Glutamatergic neuron (in vitro differentiated cells): ENCODE measurements around the gene PKP4. TPM values are rescaled to one million over a fixed set of nuclear protein-coding genes. Genes with fewer than 3 reads are reported as not detected.

Source experiments
- DNase-seq: peaks from one replicate; pipeline ENCODE4 v3.0.0; 2022
- H3K27ac Mint-ChIP-seq: one replicate; pipeline ENCODE4 v1.8.0; 2020; ENCODE audit warnings: mild to moderate bottlenecking, mixed read lengths, inconsistent platforms; ENCODE audit not compliant: unreplicated experiment
- H3K27me3 Mint-ChIP-seq: one replicate; pipeline ENCODE4 v1.8.0; 2020; ENCODE audit warnings: mild to moderate bottlenecking, moderate library complexity, mixed read lengths, inconsistent platforms; ENCODE audit not compliant: unreplicated experiment
- H3K36me3 Mint-ChIP-seq: one replicate; pipeline ENCODE4 v1.8.0; 2020; ENCODE audit warnings: mild to moderate bottlenecking, mixed read lengths, inconsistent platforms; ENCODE audit not compliant: unreplicated experiment
- H3K4me1 Mint-ChIP-seq: one replicate; pipeline ENCODE4 v1.8.0; 2020; ENCODE audit warnings: mild to moderate bottlenecking, low read depth, mixed read lengths, inconsistent platforms; ENCODE audit not compliant: unreplicated experiment
- H3K4me3 Mint-ChIP-seq: one replicate; pipeline ENCODE4 v1.8.0; 2020; ENCODE audit warnings: mild to moderate bottlenecking, mixed read lengths, inconsistent platforms; ENCODE audit not compliant: unreplicated experiment
- H3K9me3 Mint-ChIP-seq: one replicate; pipeline ENCODE4 v1.8.0; 2020; ENCODE audit warnings: mild to moderate bottlenecking, moderate library complexity, mixed read lengths, inconsistent platforms; ENCODE audit not compliant: unreplicated experiment
- total RNA-seq: library from RNA; stranded (reverse); fragmentation: NEBNext Ultra II Directional; extraction: Animal tissue kit (Norgen Biotek cat#: 25700); gene quantifications from one replicate; pipeline ENCODE4 v1.2.1, GENCODE V29; 2021; ENCODE audit not compliant: unreplicated experiment
- TF ChIP-seq, protein P1 (sequence below): fragments of 200-600 bp; sonication (generic); IDR thresholded peaks from one replicate; pipeline ENCODE4 v1.5.0; 2021; ENCODE audit not compliant: partially characterized antibody, unreplicated experiment

Gene PKP4
- total RNA-seq, 1 donor from 2014 or later, result 25.0 TPM

DNA sequence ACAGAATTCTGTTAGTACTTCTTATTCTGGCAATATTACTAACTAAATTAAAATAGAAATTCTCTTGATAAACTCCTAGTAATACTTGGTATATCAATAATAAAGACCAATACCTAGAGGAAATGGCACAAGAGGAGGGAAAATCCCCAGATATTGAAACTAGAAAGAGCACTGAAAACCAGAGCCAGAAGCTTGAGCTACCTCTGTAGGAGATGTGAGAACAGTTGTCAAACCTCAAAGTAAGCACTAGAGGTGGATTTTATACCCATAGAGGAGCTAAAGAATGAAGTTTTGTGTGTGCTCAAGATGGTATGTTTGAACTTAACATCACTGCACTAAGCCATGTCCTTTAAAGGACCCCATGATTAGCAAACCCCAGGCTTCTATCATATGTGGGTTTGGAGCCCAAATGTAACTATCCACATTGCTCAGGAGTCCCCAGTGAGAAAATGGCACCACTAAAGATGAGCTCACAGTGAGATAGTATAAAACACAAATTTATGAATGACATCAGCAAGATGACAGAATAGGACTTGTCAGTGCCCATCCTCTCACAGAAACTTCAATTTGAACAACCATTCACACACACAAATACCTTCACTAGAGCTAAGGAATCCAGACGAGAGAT lies 122.1 kb downstream of the PKP4 start:
- Mint-ChIP-seq H3K27me3 (no peaks in the 10 kb centered on the region), H3K4me3 (no peak overlapping the region), H3K27ac (no peak overlapping the region), H3K36me3 (no peaks in the 10 kb centered on the region), H3K9me3 (no peaks in the 10 kb centered on the region), H3K4me1 (no peaks in the 10 kb centered on the region)
- DNase-seq, result no peak
- TF ChIP-seq, protein P1, sequence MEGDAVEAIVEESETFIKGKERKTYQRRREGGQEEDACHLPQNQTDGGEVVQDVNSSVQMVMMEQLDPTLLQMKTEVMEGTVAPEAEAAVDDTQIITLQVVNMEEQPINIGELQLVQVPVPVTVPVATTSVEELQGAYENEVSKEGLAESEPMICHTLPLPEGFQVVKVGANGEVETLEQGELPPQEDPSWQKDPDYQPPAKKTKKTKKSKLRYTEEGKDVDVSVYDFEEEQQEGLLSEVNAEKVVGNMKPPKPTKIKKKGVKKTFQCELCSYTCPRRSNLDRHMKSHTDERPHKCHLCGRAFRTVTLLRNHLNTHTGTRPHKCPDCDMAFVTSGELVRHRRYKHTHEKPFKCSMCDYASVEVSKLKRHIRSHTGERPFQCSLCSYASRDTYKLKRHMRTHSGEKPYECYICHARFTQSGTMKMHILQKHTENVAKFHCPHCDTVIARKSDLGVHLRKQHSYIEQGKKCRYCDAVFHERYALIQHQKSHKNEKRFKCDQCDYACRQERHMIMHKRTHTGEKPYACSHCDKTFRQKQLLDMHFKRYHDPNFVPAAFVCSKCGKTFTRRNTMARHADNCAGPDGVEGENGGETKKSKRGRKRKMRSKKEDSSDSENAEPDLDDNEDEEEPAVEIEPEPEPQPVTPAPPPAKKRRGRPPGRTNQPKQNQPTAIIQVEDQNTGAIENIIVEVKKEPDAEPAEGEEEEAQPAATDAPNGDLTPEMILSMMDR, result no peak

DNA sequence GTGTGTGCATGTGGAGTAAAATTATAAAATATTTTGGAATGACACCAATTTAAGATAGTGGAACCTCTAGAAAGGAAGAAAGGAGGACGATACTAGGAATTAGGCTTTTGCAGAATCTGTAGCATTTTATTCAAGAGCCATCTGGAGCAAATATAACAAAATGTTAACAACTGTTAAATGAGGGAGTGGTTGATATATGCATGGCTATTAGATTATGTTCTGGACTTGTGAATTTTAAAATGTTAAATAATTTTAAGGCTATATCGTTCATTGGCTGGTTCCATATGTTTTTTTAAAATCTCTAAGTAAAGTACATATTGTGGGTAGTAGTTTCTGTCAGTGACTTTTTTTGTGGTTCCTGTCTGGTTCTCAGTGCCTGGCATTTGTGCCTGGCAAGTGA lies 123.2 kb downstream of the PKP4 start:
- no peak for DNase-seq
- Mint-ChIP-seq H3K36me3 (no peaks in the 10 kb centered on the region), H3K4me1 (no peaks in the 10 kb centered on the region), H3K4me3 (no peak overlapping the region), H3K27ac (no peak overlapping the region), H3K27me3 (no peaks in the 10 kb centered on the region), H3K9me3 (no peaks in the 10 kb centered on the region)
- TF ChIP-seq, protein P1, result no peak

DNA sequence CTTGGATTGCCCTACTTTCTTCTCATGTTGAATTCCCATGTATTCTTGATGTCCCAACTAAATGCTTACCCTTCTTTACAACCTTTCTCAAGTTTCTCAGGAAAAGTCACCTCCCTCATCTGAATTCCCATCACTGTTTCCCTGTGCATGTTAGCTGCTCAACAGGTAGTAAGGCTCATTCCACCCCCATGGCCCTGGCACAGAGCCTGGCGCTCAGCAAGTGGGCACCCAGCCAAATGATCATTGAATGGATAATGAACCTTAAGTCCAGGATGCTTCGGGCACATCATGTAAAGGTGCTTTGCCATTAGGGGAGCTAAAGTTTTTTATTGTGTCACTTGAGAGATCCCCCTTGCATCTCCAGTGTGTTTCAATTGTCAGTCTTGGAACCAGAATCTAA lies 124.0 kb downstream of the PKP4 start:
- Mint-ChIP-seq H3K4me1 (no peaks in the 10 kb centered on the region), H3K27ac (no peak overlapping the region), H3K9me3 (no peaks in the 10 kb centered on the region), H3K36me3 (no peaks in the 10 kb centered on the region), H3K4me3 (no peak overlapping the region), H3K27me3 (no peaks in the 10 kb centered on the region)
- DNase-seq, result no peak
- TF ChIP-seq, protein P1, result no peak

DNA sequence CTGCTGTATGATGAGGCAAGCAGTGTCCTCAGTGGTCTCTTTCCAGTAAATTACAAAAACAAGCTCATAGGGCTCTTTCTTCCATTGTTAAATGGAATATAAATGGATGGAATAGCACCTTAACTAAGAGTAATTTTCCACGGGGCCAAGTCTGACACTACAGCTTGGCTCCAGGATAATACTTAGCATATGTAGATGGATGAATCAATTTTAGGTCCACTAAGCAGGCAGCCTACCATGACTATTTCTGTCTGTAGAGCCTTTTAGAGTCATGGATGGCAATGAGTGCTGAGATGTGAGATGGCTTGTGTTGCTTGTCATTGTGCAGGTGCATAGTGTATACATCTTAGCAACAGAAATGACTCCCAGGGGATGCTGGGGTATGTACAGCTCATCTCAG lies 125.9 kb downstream of the PKP4 start:
- H3K36me3 Mint-ChIP-seq, result no peaks in the 10 kb centered on the region
- no peaks in the 10 kb centered on the region for H3K27me3 Mint-ChIP-seq
- H3K9me3 Mint-ChIP-seq, result no peaks in the 10 kb centered on the region
- no peak overlapping the region for H3K27ac Mint-ChIP-seq
- TF ChIP-seq, protein P1, result no peak
- DNase-seq, result no peak
- H3K4me1 Mint-ChIP-seq, result no peaks in the 10 kb centered on the region
- no peak overlapping the region for H3K4me3 Mint-ChIP-seq

DNA sequence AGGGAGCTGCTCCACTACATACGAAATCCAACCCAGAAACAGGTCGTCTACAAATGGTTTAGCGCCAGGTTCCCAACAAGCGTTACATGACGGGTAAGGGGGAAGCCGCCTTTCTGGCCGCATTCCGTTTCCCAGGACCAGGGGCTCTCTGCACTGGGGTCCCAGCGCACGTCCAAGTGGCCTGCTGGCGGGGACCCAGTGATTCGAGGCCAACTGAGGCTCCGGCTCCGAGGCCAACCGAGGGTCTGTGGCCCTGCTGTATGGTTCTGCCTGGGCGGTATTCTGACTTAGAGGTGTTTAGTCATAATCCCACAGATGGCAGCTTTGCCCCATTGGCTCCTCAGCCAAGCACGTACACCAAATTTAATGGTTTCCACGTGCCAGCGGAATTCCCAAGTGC lies 127.2 kb downstream of the PKP4 start:
- Mint-ChIP-seq H3K4me3 (no peak overlapping the region), H3K4me1 (no peaks in the 10 kb centered on the region), H3K27ac (no peak overlapping the region), H3K27me3 (no peaks in the 10 kb centered on the region), H3K36me3 (no peaks in the 10 kb centered on the region), H3K9me3 (no peaks in the 10 kb centered on the region)
- no peak for DNase-seq
- TF ChIP-seq, protein P1, result no peak
